ENCODE data around the gene CALR3.

The CALR3 gene

DNA sequence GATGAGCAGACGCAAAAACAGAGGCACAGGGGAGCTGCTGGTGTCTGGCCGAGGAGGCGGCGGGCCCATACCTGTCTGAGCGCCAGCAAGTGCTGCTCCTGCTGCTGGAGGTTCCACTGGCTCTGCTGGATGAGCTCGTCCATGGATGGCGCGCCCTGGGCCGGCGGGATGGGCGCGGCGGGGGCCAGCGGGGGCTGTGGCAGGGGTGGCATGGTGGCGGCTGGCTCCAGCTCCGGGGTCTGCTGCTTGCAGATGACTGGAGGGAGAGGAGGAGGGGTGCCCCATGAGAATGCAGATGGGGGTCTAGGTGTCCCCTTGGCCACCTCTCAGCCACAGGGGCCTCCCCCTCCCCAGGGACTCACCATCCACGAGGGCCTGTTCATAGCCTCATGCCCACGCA lies 39.4 kb upstream of the CALR3 start:
- Histone ChIP-seq H3K4me2 (ENCODE audit: low read depth, low read length, poor library complexity, severe bottlenecking) (no peak overlapping the region), H3K36me3 (ENCODE audit: low read length) (peaks cover 6% of the 10 kb centered on the region), H3K9me3 (ENCODE audit: insufficient read depth, low read length) (no peaks in the 10 kb centered on the region), H3K4me3 (ENCODE audit: insufficient read depth, low read length, poor library complexity, severe bottlenecking) (no peak overlapping the region), H3F3A (ENCODE audit: insufficient read depth) (no peaks in the 10 kb centered on the region), H3K9me2 (replicated peaks; ENCODE audit: insufficient read depth, low read length) (no peaks in the 10 kb centered on the region), H2AFZ (ENCODE audit: low read depth, low read length, severe bottlenecking) (no peak overlapping the region), H4K20me1 (ENCODE audit: low read depth, low read length) (peaks cover 6% of the 10 kb centered on the region; the same call in 1 of the 2 replicates), H3K27ac (ENCODE audit: low read depth, low read length) (no peak overlapping the region), H3K9ac (ENCODE audit: low read length) (no peak overlapping the region), H3K79me2 (ENCODE audit: insufficient read depth, low read length) (peaks cover 48% of the 10 kb centered on the region), H3K27me3 (ENCODE audit: low read length) (no peaks in the 10 kb centered on the region)
- no peak for TF ChIP-seq CTCF (IDR thresholded peaks at IDR 0.05; ENCODE audit: insufficient read depth, low read length, poor library complexity, severe bottlenecking)
- TF ChIP-seq EZH2phosphoT487 (conservative IDR thresholded peaks at IDR 0.05; ENCODE audit: low read length) = no peak

GRCh38 chr19:16532440-16533234 lies 36.7 kb upstream of the CALR3 start:
- no peak overlapping the region for H3K4me3 ChIP-seq (ENCODE audit: insufficient read depth, low read length, poor library complexity, severe bottlenecking)
- no peak overlapping the region for H3K27ac ChIP-seq (ENCODE audit: low read depth, low read length)
- no peaks in the 10 kb centered on the region for H3K27me3 ChIP-seq (ENCODE audit: low read length)
- peaks cover 3% of the 10 kb centered on the region; the same call in 1 of the 2 replicates for H4K20me1 ChIP-seq (ENCODE audit: low read depth, low read length)
- H2AFZ ChIP-seq (ENCODE audit: low read depth, low read length, severe bottlenecking) = no peak overlapping the region
- TF ChIP-seq CTCF (IDR thresholded peaks at IDR 0.05; ENCODE audit: insufficient read depth, low read length, poor library complexity, severe bottlenecking) (no peak), EZH2phosphoT487 (conservative IDR thresholded peaks at IDR 0.05; ENCODE audit: low read length) (no peak)
- no peaks in the 10 kb centered on the region for H3K36me3 ChIP-seq (ENCODE audit: low read length)
- H3F3A ChIP-seq (ENCODE audit: insufficient read depth) = no peaks in the 10 kb centered on the region
- peaks cover 25% of the 10 kb centered on the region for H3K79me2 ChIP-seq (ENCODE audit: insufficient read depth, low read length)
- H3K9me2 ChIP-seq (replicated peaks; ENCODE audit: insufficient read depth, low read length) = no peaks in the 10 kb centered on the region
- H3K9ac ChIP-seq (ENCODE audit: low read length) = no peak overlapping the region
- no peaks in the 10 kb centered on the region for H3K9me3 ChIP-seq (ENCODE audit: insufficient read depth, low read length)
- H3K4me2 ChIP-seq (ENCODE audit: low read depth, low read length, poor library complexity, severe bottlenecking) = no peak overlapping the region

- no peaks in the 10 kb centered on the region for H3F3A ChIP-seq (ENCODE audit: insufficient read depth)
- H3K9me3 ChIP-seq (ENCODE audit: insufficient read depth, low read length) = no peaks in the 10 kb centered on the region
- H3K4me3 ChIP-seq (ENCODE audit: insufficient read depth, low read length, poor library complexity, severe bottlenecking) = no peak overlapping the region
- H3K36me3 ChIP-seq (ENCODE audit: low read length) = no peaks in the 10 kb centered on the region
- peaks cover 15% of the 10 kb centered on the region for H3K79me2 ChIP-seq (ENCODE audit: insufficient read depth, low read length)
- H3K9me2 ChIP-seq (replicated peaks; ENCODE audit: insufficient read depth, low read length) = no peaks in the 10 kb centered on the region
- H4K20me1 ChIP-seq (ENCODE audit: low read depth, low read length) = no peaks in the 10 kb centered on the region; the same call in 1 of the 2 replicates
- no peak for TF ChIP-seq CTCF (IDR thresholded peaks at IDR 0.05; ENCODE audit: insufficient read depth, low read length, poor library complexity, severe bottlenecking)
- no peak for TF ChIP-seq EZH2phosphoT487 (conservative IDR thresholded peaks at IDR 0.05; ENCODE audit: low read length)
- no peak overlapping the region for H3K27ac ChIP-seq (ENCODE audit: low read depth, low read length)
- no peak overlapping the region for H3K4me2 ChIP-seq (ENCODE audit: low read depth, low read length, poor library complexity, severe bottlenecking)
- H3K9ac ChIP-seq (ENCODE audit: low read length) = no peak overlapping the region
- H2AFZ ChIP-seq (ENCODE audit: low read depth, low read length, severe bottlenecking) = no peak overlapping the region
- no peaks in the 10 kb centered on the region for H3K27me3 ChIP-seq (ENCODE audit: low read length)
Measured at GRCh38 chr19:16531380-16531669, 35.4 kb upstream of the CALR3 start.

Data from SU-DHL-6 (cell line).